ENCODE data around the gene GRK3.
A peak's percentile ranks its signal among the peaks of the same experiment; 100 is the strongest.

The GRK3 gene

GRCh38 chr22:25757686-25758085 lies 193.2 kb downstream of the GRK3 start:
- DNase-seq, result no peak
- in situ Hi-C loops (cut with HindIII; ENCODE audit: low pct_ligation_motif_present, low pct_unique_long_range_greater_than_20kb, low sequenced_read_pairs), result no loop called here

- in situ Hi-C loops (cut with HindIII; ENCODE audit: low pct_ligation_motif_present, low pct_unique_long_range_greater_than_20kb, low sequenced_read_pairs), result no loop called here
- DNase-seq, result no peak
These were observed 193.8 kb downstream of the GRK3 start for GRCh38 chr22:25758316-25758715.

GRCh38 chr22:25759825-25760231 lies 195.4 kb downstream of the GRK3 start:
- in situ Hi-C loops (cut with HindIII; ENCODE audit: low pct_ligation_motif_present, low pct_unique_long_range_greater_than_20kb, low sequenced_read_pairs), result no loop called here

GRCh38 chr22:25760294-25760693 lies 195.8 kb downstream of the GRK3 start:
- in situ Hi-C loops (cut with HindIII; ENCODE audit: low pct_ligation_motif_present, low pct_unique_long_range_greater_than_20kb, low sequenced_read_pairs), result no loop called here
- DNase-seq, result no peak

More at GRCh38 chr22:25759825-25760231, 195.4 kb downstream of the GRK3 start:
- peak; percentile 88 for DNase-seq

- in situ Hi-C loops (cut with HindIII; ENCODE audit: low pct_ligation_motif_present, low pct_unique_long_range_greater_than_20kb, low sequenced_read_pairs), result no loop called here
- no peak for DNase-seq
These were observed 196.5 kb downstream of the GRK3 start for GRCh38 chr22:25760848-25761595.

- no peak for DNase-seq
- in situ Hi-C loops (cut with HindIII; ENCODE audit: low pct_ligation_motif_present, low pct_unique_long_range_greater_than_20kb, low sequenced_read_pairs), result no loop called here
These were observed 197.7 kb downstream of the GRK3 start for GRCh38 chr22:25762147-25762546.

- DNase-seq, result no peak
- in situ Hi-C loops (cut with HindIII; ENCODE audit: low pct_ligation_motif_present, low pct_unique_long_range_greater_than_20kb, low sequenced_read_pairs), result no loop called here
These were observed 198.8 kb downstream of the GRK3 start for GRCh38 chr22:25763239-25763777.

- in situ Hi-C loops (cut with HindIII; ENCODE audit: low pct_ligation_motif_present, low pct_unique_long_range_greater_than_20kb, low sequenced_read_pairs), result no loop called here
- DNase-seq, result no peak
These were observed 200.0 kb downstream of the GRK3 start for GRCh38 chr22:25764270-25765015.

- DNase-seq, result no peak
- in situ Hi-C loops (cut with HindIII; ENCODE audit: low pct_ligation_motif_present, low pct_unique_long_range_greater_than_20kb, low sequenced_read_pairs), result no loop called here
These were observed 200.5 kb downstream of the GRK3 start for GRCh38 chr22:25765016-25765367.

GRCh38 chr22:25765801-25766200 lies 201.3 kb downstream of the GRK3 start:
- in situ Hi-C loops (cut with HindIII; ENCODE audit: low pct_ligation_motif_present, low pct_unique_long_range_greater_than_20kb, low sequenced_read_pairs), result no loop called here
- no peak for DNase-seq

GRCh38 chr22:25766418-25766817 lies 201.9 kb downstream of the GRK3 start:
- in situ Hi-C loops (cut with HindIII; ENCODE audit: low pct_ligation_motif_present, low pct_unique_long_range_greater_than_20kb, low sequenced_read_pairs), result no loop called here
- DNase-seq, result no peak

GRCh38 chr22:25770333-25770732 lies 205.9 kb downstream of the GRK3 start:
- in situ Hi-C loops (cut with HindIII; ENCODE audit: low pct_ligation_motif_present, low pct_unique_long_range_greater_than_20kb, low sequenced_read_pairs), result no loop called here
- DNase-seq, result no peak

GRCh38 chr22:25772288-25772687 lies 207.8 kb downstream of the GRK3 start:
- in situ Hi-C loops (cut with HindIII; ENCODE audit: low pct_ligation_motif_present, low pct_unique_long_range_greater_than_20kb, low sequenced_read_pairs), result no loop called here
- no peak for DNase-seq

- in situ Hi-C loops (cut with HindIII; ENCODE audit: low pct_ligation_motif_present, low pct_unique_long_range_greater_than_20kb, low sequenced_read_pairs), result no loop called here
- peak; percentile 8 for DNase-seq
These were observed 210.1 kb downstream of the GRK3 start for GRCh38 chr22:25774575-25775026.

- DNase-seq, result no peak
- in situ Hi-C loops (cut with HindIII; ENCODE audit: low pct_ligation_motif_present, low pct_unique_long_range_greater_than_20kb, low sequenced_read_pairs), result no loop called here
These were observed 211.1 kb downstream of the GRK3 start for GRCh38 chr22:25775531-25775930.

- in situ Hi-C loops (cut with HindIII; ENCODE audit: low pct_ligation_motif_present, low pct_unique_long_range_greater_than_20kb, low sequenced_read_pairs), result no loop called here
- no peak for DNase-seq
These were observed 212.9 kb downstream of the GRK3 start for GRCh38 chr22:25777411-25777810.

- in situ Hi-C loops (cut with HindIII; ENCODE audit: low pct_ligation_motif_present, low pct_unique_long_range_greater_than_20kb, low sequenced_read_pairs), result no loop called here
- peak; percentile 48 for DNase-seq
These were observed 213.4 kb downstream of the GRK3 start for GRCh38 chr22:25777870-25778269.

Data from ACHN (cell line).